Measurements from ENCODE around the gene GDPGP1.

DNA sequence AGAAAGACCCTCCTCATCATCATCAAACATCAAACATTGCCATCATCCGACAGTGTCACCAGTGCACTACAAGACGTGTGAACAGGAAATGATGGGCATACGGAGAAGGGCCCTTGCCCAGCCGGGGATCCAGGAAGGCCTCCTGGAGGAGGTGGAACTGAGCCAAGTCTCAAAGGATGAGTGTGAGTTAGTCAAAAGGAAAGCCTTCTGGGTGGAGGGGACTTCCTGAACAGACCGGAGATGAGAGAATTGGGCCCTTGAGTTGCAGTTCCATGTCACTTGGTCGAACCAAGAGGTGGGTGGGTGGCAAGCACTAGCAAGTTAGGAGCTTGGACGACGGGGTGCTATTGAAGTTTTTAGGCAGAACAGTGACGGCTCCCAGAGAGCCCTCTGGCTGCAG, 24.4 kb upstream of the GDPGP1 start:
- TF ChIP-seq, protein P1, sequence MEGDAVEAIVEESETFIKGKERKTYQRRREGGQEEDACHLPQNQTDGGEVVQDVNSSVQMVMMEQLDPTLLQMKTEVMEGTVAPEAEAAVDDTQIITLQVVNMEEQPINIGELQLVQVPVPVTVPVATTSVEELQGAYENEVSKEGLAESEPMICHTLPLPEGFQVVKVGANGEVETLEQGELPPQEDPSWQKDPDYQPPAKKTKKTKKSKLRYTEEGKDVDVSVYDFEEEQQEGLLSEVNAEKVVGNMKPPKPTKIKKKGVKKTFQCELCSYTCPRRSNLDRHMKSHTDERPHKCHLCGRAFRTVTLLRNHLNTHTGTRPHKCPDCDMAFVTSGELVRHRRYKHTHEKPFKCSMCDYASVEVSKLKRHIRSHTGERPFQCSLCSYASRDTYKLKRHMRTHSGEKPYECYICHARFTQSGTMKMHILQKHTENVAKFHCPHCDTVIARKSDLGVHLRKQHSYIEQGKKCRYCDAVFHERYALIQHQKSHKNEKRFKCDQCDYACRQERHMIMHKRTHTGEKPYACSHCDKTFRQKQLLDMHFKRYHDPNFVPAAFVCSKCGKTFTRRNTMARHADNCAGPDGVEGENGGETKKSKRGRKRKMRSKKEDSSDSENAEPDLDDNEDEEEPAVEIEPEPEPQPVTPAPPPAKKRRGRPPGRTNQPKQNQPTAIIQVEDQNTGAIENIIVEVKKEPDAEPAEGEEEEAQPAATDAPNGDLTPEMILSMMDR (IDR thresholded peaks at IDR 0.05; ENCODE audit: low read depth, low read length, missing input control) = no peak
- no peak for TF ChIP-seq RAD21 (IDR thresholded peaks at IDR 0.05)
- no peak for TF ChIP-seq GABPA (IDR thresholded peaks at IDR 0.05 in 1 of 2, conservative IDR thresholded peaks at IDR 0.05 in 1 of 2)
- no peak for TF ChIP-seq FOXA1 (IDR thresholded peaks at IDR 0.05)
- TF ChIP-seq, protein P2, sequence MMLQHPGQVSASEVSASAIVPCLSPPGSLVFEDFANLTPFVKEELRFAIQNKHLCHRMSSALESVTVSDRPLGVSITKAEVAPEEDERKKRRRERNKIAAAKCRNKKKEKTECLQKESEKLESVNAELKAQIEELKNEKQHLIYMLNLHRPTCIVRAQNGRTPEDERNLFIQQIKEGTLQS (IDR thresholded peaks at IDR 0.05) = no peak
- no peak for TF ChIP-seq HNF4A (conservative IDR thresholded peaks at IDR 0.05)
- TF ChIP-seq, protein P3, sequence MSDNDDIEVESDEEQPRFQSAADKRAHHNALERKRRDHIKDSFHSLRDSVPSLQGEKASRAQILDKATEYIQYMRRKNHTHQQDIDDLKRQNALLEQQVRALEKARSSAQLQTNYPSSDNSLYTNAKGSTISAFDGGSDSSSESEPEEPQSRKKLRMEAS (IDR thresholded peaks at IDR 0.05) = no peak
